CD4-positive, alpha-beta T cell treated with Interleukin-15 for 4 hours (primary cell): ENCODE measurements around the gene CLIC5.

Experiments
- DNase-seq: peaks from one replicate; pipeline ENCODE4 v3.0.0-alpha.2; 2020; ENCODE audit warnings: low spot score

CLIC5 gene

DNA sequence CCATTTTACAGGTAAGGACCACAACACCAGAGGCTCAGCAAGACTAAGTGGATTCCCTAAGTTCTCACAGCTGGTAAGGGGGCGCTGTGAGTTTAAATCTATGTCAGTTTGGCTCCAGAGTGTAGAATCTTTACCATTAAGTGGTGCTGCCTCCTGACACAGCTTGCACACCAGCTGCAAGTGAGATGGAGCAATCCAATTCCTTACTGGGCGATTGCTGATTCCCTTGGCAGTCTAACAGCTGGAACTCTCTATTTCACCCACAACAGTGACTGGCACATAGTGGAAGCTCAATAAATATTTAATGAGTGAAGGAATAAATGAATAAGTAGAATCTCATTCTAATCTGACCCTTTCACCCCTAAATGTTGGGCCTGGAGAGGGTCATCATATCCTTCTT lies 176.7 kb downstream of the CLIC5 start:
- no peak for DNase-seq

DNA sequence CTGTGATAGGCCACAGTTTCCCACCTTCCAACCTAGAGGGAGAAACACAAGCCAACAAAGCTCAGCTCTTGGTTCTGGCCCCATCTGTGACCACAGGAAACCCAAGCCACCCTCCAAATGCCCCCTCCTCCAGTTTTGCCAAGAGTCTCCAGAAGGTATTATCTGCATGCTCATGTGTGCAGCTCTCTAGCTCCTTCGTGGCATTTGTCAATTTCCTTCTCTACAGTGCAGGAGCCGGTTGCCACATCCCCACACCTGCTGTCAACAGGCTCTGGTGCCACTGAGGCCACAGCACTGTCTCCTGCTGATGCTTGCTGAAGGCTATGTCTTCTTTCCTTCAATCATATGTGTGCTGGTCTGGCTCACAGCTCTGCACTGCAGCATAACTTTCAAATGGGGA lies 177.2 kb downstream of the CLIC5 start:
- no peak for DNase-seq

DNA sequence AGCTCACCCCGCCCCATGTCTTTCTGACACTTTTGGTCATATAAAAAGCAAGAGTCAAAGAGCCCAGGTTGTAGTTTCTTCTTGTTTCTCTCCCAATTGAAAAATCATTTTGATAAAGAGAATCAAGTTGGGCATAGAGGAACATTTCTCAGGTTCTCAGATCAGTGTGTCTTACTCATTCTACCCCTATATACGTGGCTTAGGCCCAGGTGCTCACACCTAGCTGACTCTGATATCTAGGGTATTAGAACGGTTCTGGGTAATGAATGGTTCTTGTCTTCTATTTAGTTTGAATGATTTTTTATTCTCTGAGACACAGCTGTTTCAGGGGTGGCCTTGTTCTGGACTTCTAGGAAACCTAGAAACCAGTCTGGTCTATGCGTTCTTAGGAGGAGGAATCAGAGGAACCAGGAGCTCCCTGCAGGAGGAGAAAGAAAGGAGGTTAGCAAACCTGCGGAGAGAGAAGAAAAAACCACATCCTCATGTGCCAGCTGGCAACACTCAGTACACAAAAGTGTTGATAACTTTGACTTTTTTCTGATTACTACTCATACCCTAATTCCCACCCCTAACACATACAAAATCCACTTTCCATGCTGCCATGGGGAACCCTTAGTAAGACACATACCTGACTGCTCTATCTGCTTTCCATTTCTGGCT lies 178.0 kb downstream of the CLIC5 start:
- no peak for DNase-seq

DNA sequence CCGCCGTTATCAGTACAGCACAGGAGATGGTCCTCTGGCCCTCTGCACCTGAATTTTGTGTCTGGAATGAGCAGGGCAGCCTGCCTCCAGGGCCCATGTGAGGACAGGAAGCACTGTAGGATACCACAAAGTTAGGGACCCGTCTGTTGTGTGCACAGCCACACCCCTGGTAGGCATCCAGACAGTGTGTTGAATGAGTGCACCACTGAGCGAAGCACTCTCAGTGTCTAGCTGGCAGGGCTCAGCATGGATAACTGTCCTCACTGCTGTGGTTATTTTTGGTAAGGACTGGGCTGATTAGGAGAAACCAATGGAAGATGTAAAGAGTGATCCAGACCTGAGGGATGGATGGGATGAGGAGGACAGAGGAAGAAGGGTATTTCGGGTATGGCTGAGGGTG lies 178.7 kb downstream of the CLIC5 start:
- no peak for DNase-seq

DNA sequence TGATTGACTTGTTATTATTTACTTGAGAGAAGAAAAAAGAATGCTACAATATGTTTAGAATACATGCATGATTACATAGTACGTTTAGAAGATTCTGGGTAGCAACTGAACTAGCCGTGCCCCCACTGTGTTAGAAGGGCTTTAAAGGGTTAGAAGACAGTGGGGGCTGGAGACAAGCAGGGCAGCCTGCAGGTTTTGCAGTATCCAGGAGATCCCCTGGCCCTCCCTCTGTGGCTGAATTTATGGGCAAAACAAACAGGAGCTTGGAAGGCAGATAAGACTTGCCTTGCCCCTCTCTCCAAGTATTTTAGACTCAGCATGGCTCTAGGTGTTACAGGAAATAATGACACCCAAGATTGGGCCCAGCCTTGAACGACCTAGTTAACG lies 179.2 kb downstream of the CLIC5 start:
- no peak for DNase-seq

DNA sequence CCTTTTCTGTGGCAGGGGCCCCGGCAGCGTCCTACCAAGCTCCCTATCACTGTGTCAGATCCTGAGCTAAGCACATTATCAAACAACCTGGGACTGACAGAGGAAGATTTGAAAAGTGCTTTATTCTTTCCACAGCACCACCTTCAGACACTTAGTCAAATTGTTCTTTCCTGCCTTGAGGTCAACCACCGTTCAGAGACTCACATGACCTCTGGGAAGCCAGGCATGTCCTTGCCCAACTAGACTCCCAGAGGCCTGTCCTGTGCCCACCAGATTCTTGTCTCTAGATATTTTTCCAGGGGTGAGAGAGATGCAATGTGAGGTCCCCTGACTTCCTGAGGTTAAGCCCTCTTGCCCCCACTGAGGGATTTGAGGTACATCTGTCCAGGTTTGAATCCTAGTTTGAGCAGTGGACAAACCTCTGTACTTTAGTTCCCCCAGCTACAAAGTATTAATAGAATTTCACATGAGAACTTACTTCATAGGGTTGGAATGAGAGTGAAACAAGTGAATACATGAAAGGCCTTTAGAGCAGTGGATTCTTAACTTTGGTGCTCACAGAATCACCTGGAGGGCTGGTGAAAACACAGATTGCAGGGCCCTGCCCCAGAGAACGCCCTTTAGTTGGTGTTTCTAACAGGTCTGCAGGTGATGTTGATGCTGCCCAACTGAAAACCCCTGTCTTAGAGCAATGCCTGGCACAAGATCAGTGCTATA lies 179.8 kb downstream of the CLIC5 start:
- no peak for DNase-seq

DNA sequence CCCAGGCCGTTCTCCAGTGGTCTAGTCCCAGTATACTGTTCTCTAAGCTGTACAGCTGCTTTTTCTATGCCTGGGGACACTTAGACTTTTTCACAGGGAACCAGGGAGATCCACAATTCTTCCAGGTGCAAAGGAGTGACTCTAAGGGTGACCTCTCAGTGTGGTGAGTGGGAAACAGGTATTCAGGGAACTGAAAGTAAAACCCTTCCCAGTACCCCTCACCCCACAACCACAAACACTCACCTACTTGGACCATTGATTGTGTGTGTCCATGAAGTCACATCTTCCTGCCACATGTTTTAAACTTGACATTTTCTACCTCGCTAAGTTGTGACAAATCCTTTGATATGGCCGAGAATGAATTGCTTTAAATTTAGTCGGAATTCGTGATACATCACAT lies 183.6 kb downstream of the CLIC5 start:
- DNase-seq = no peak
